ENCODE measurements around the gene PSMB9.
A peak's percentile ranks its signal among the peaks of the same experiment; 100 is the strongest.

Gene PSMB9

DNA sequence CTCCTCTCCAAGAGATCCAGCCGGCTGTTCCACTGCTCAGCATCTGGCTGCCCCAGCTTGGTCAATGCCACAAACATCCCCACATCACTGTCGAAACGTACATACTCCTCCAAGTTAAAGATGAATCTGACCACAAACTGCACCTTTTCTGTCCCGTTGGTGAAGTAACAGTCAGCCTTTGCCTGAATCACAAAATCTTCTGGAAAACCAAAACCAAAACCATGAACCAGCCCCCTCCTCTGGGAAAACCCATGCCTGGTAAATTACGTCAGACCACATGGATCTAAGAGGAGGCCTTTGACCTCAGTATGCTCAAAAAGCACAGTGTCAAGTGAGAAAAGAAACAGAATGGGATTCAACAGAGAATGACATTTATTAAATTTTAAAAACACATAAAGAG lies 38.9 kb upstream of the PSMB9 start:
- no peaks in the 10 kb centered on the region for H3K27me3 ChIP-seq (ENCODE audit: insufficient read depth, poor library complexity, severe bottlenecking)
- H3K9me3 ChIP-seq (ENCODE audit: severe bottlenecking): no peaks in the 10 kb centered on the region
- H3K27ac ChIP-seq (ENCODE audit: poor library complexity, severe bottlenecking): no peak overlapping the region
- H3K36me3 ChIP-seq (ENCODE audit: low read depth): no peaks in the 10 kb centered on the region
- DNase-seq (ENCODE audit: low spot score) (no peak), ATAC-seq (ENCODE audit: low read depth) (no peak)
- H3K4me1 ChIP-seq (ENCODE audit: insufficient read depth, poor library complexity, severe bottlenecking): peaks cover 14% of the 10 kb centered on the region
- H3K4me3 ChIP-seq (ENCODE audit: severe bottlenecking): no peak overlapping the region
- TF ChIP-seq, protein P1, sequence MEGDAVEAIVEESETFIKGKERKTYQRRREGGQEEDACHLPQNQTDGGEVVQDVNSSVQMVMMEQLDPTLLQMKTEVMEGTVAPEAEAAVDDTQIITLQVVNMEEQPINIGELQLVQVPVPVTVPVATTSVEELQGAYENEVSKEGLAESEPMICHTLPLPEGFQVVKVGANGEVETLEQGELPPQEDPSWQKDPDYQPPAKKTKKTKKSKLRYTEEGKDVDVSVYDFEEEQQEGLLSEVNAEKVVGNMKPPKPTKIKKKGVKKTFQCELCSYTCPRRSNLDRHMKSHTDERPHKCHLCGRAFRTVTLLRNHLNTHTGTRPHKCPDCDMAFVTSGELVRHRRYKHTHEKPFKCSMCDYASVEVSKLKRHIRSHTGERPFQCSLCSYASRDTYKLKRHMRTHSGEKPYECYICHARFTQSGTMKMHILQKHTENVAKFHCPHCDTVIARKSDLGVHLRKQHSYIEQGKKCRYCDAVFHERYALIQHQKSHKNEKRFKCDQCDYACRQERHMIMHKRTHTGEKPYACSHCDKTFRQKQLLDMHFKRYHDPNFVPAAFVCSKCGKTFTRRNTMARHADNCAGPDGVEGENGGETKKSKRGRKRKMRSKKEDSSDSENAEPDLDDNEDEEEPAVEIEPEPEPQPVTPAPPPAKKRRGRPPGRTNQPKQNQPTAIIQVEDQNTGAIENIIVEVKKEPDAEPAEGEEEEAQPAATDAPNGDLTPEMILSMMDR (IDR thresholded peaks at IDR 0.05; ENCODE audit: poor library complexity, severe bottlenecking): no peak

DNA sequence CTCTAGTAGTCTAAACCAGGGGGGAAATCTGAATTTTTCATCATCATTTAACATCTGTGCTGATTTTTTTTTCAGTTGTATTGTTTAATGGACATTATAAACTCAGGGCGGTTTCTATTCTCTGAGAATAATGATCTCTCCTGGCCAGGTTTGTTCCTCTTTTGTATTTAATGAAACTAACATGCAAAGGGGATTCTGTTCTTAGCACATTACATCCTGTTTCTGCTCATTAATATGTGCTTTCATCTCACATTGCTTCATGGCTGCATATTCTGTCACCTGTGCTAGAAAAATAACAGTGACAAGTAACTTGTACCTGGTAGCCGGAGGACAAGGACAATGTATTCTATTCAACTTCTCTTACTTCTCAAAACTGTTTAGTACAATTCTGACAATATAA lies 38.0 kb upstream of the PSMB9 start:
- TF ChIP-seq, protein P1 (IDR thresholded peaks at IDR 0.05; ENCODE audit: poor library complexity, severe bottlenecking): no peak
- Histone ChIP-seq H3K27ac (ENCODE audit: poor library complexity, severe bottlenecking) (no peak overlapping the region), H3K27me3 (ENCODE audit: insufficient read depth, poor library complexity, severe bottlenecking) (no peaks in the 10 kb centered on the region), H3K4me1 (ENCODE audit: insufficient read depth, poor library complexity, severe bottlenecking) (peaks cover 14% of the 10 kb centered on the region), H3K36me3 (ENCODE audit: low read depth) (no peaks in the 10 kb centered on the region), H3K4me3 (ENCODE audit: severe bottlenecking) (no peak overlapping the region), H3K9me3 (ENCODE audit: severe bottlenecking) (no peaks in the 10 kb centered on the region)
- no peak for ATAC-seq (ENCODE audit: low read depth)
- DNase-seq (ENCODE audit: low spot score): no peak

DNA sequence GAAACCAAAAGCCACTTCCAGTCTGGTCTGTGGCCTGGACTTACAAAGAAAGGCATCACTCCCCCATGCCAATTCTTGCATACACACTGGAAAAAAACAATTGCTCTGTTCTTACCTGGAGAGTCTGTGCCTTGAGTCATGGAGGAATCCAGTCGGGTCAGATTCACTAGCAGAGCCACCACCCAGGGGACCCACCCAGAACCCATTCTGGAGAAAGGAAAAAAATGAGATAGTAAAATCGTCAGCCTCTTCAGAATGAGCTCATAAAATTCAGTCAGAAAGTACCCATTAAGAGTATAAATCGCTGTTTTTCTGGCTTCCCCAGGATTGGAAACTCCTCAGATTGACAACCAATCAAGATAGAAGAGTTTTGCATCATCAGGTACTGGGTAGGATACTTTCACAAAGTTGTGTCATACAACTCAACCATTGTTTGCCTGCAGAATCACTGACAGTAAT lies 37.2 kb upstream of the PSMB9 start, which contains the start of gene HLA-DOB:
HLA-DOB (minus strand) TSS at position 257 of the 459 bp plus-strand sequence; CDS start at position 206, 51 bp downstream.
- H3K27me3 ChIP-seq (ENCODE audit: insufficient read depth, poor library complexity, severe bottlenecking): no peaks in the 10 kb centered on the region
- H3K4me3 ChIP-seq (ENCODE audit: severe bottlenecking): no peak within 1 kb of the TSS
- peaks cover 14% of the 10 kb centered on the region for H3K4me1 ChIP-seq (ENCODE audit: insufficient read depth, poor library complexity, severe bottlenecking)
- no peak within 1 kb of the TSS for H3K27ac ChIP-seq (ENCODE audit: poor library complexity, severe bottlenecking)
- TF ChIP-seq, protein P1 (IDR thresholded peaks at IDR 0.05; ENCODE audit: poor library complexity, severe bottlenecking): no peak
- H3K36me3 ChIP-seq (ENCODE audit: low read depth): no peaks in the 10 kb centered on the region
- no peak for DNase-seq (ENCODE audit: low spot score)
- no peaks in the 10 kb centered on the region for H3K9me3 ChIP-seq (ENCODE audit: severe bottlenecking)
- ATAC-seq (ENCODE audit: low read depth): peak; percentile 65

DNA sequence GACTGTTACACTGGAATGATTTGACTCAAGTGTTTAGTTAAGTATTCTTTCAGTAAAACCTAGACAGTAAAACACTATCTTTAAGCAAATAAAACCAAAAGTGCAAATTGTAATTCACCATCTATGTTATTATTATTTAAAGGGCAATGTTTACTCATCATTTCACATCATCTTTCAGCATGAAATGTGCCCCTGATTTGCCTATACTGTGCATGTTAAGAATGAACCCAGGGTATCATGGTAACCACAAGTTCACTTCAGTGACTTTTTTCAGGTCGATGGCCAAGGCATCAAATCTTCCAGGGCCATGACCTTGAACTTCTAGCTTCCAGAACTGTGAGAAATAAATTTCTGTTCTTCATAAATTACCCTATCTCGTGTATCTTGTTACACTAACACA lies 35.1 kb upstream of the PSMB9 start:
- H3K27ac ChIP-seq (ENCODE audit: poor library complexity, severe bottlenecking): no peak overlapping the region
- peaks cover 14% of the 10 kb centered on the region for H3K4me1 ChIP-seq (ENCODE audit: insufficient read depth, poor library complexity, severe bottlenecking)
- H3K36me3 ChIP-seq (ENCODE audit: low read depth): no peaks in the 10 kb centered on the region
- no peak for DNase-seq (ENCODE audit: low spot score)
- no peaks in the 10 kb centered on the region for H3K27me3 ChIP-seq (ENCODE audit: insufficient read depth, poor library complexity, severe bottlenecking)
- TF ChIP-seq, protein P1 (IDR thresholded peaks at IDR 0.05; ENCODE audit: poor library complexity, severe bottlenecking): no peak
- no peaks in the 10 kb centered on the region for H3K9me3 ChIP-seq (ENCODE audit: severe bottlenecking)
- ATAC-seq (ENCODE audit: low read depth): no peak
- H3K4me3 ChIP-seq (ENCODE audit: severe bottlenecking): no peak overlapping the region

DNA sequence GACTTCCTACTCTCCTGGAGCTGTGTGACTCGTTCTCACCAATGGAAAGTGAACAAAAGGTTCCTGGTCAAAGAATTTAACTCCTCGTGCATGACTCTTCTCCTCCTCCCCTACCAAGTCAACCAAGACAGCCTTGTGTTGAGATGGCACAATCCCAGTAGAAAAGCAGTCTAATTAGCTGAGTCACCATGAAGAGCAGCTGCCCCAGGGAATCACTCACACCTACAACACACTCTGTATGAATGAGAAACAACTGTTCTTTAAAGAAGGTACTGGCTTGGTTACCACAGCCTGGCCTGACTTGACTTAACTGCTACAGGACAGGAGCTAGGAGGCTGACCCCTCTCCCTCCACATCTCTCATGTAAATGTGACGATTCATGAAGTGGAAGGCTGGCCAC lies 34.3 kb upstream of the PSMB9 start:
- Histone ChIP-seq H3K4me3 (ENCODE audit: severe bottlenecking) (no peak overlapping the region), H3K9me3 (ENCODE audit: severe bottlenecking) (no peaks in the 10 kb centered on the region), H3K4me1 (ENCODE audit: insufficient read depth, poor library complexity, severe bottlenecking) (peaks cover 14% of the 10 kb centered on the region), H3K27me3 (ENCODE audit: insufficient read depth, poor library complexity, severe bottlenecking) (no peaks in the 10 kb centered on the region), H3K36me3 (ENCODE audit: low read depth) (no peaks in the 10 kb centered on the region), H3K27ac (ENCODE audit: poor library complexity, severe bottlenecking) (no peak overlapping the region)
- TF ChIP-seq, protein P1 (IDR thresholded peaks at IDR 0.05; ENCODE audit: poor library complexity, severe bottlenecking): no peak
- ATAC-seq (ENCODE audit: low read depth): peak; percentile 86
- DNase-seq (ENCODE audit: low spot score): no peak

All from RWPE2 (cell line).